ENCODE results near the gene SLC6A19.

SLC6A19 gene

GRCh38 chr5:1270426-1270825, 69.0 kb downstream of the SLC6A19 start:
- no peak for ATAC-seq (ENCODE audit: low read depth)
- no peak for DNase-seq (ENCODE audit: low spot score)
- no peaks in the 10 kb centered on the region for H3K36me3 ChIP-seq (ENCODE audit: low read depth)
- H3K27me3 ChIP-seq (ENCODE audit: insufficient read depth, poor library complexity, severe bottlenecking): no peaks in the 10 kb centered on the region
- no peak overlapping the region for H3K27ac ChIP-seq (ENCODE audit: poor library complexity, severe bottlenecking)
- no peak for TF ChIP-seq CTCF (IDR thresholded peaks at IDR 0.05; ENCODE audit: poor library complexity, severe bottlenecking)
- no peaks in the 10 kb centered on the region for H3K4me1 ChIP-seq (ENCODE audit: insufficient read depth, poor library complexity, severe bottlenecking)
- H3K9me3 ChIP-seq (ENCODE audit: severe bottlenecking): no peaks in the 10 kb centered on the region
- no peak overlapping the region for H3K4me3 ChIP-seq (ENCODE audit: severe bottlenecking)

GRCh38 chr5:1270933-1271914, 69.8 kb downstream of the SLC6A19 start:
- no peak overlapping the region for H3K27ac ChIP-seq (ENCODE audit: poor library complexity, severe bottlenecking)
- no peaks in the 10 kb centered on the region for H3K36me3 ChIP-seq (ENCODE audit: low read depth)
- no peaks in the 10 kb centered on the region for H3K27me3 ChIP-seq (ENCODE audit: insufficient read depth, poor library complexity, severe bottlenecking)
- ATAC-seq (ENCODE audit: low read depth) (no peak), DNase-seq (ENCODE audit: low spot score) (no peak)
- TF ChIP-seq CTCF (IDR thresholded peaks at IDR 0.05; ENCODE audit: poor library complexity, severe bottlenecking): no peak
- no peak overlapping the region for H3K4me3 ChIP-seq (ENCODE audit: severe bottlenecking)
- no peaks in the 10 kb centered on the region for H3K4me1 ChIP-seq (ENCODE audit: insufficient read depth, poor library complexity, severe bottlenecking)
- no peaks in the 10 kb centered on the region for H3K9me3 ChIP-seq (ENCODE audit: severe bottlenecking)

GRCh38 chr5:1272201-1272600, 70.8 kb downstream of the SLC6A19 start:
- no peaks in the 10 kb centered on the region for H3K9me3 ChIP-seq (ENCODE audit: severe bottlenecking)
- H3K27ac ChIP-seq (ENCODE audit: poor library complexity, severe bottlenecking): no peak overlapping the region
- TF ChIP-seq CTCF (IDR thresholded peaks at IDR 0.05; ENCODE audit: poor library complexity, severe bottlenecking): no peak
- no peaks in the 10 kb centered on the region for H3K27me3 ChIP-seq (ENCODE audit: insufficient read depth, poor library complexity, severe bottlenecking)
- no peaks in the 10 kb centered on the region for H3K4me1 ChIP-seq (ENCODE audit: insufficient read depth, poor library complexity, severe bottlenecking)
- ATAC-seq (ENCODE audit: low read depth) (no peak), DNase-seq (ENCODE audit: low spot score) (no peak)
- H3K36me3 ChIP-seq (ENCODE audit: low read depth): no peaks in the 10 kb centered on the region
- no peak overlapping the region for H3K4me3 ChIP-seq (ENCODE audit: severe bottlenecking)

GRCh38 chr5:1273745-1274144, 72.3 kb downstream of the SLC6A19 start:
- H3K36me3 ChIP-seq (ENCODE audit: low read depth): no peaks in the 10 kb centered on the region
- H3K27ac ChIP-seq (ENCODE audit: poor library complexity, severe bottlenecking): no peak overlapping the region
- ATAC-seq (ENCODE audit: low read depth) (no peak), DNase-seq (ENCODE audit: low spot score) (no peak)
- no peaks in the 10 kb centered on the region for H3K27me3 ChIP-seq (ENCODE audit: insufficient read depth, poor library complexity, severe bottlenecking)
- no peaks in the 10 kb centered on the region for H3K4me1 ChIP-seq (ENCODE audit: insufficient read depth, poor library complexity, severe bottlenecking)
- H3K9me3 ChIP-seq (ENCODE audit: severe bottlenecking): no peaks in the 10 kb centered on the region
- no peak for TF ChIP-seq CTCF (IDR thresholded peaks at IDR 0.05; ENCODE audit: poor library complexity, severe bottlenecking)
- no peak overlapping the region for H3K4me3 ChIP-seq (ENCODE audit: severe bottlenecking)

GRCh38 chr5:1274471-1274870, 73.1 kb downstream of the SLC6A19 start:
- DNase-seq (ENCODE audit: low spot score) (no peak), ATAC-seq (ENCODE audit: low read depth) (no peak)
- TF ChIP-seq CTCF (IDR thresholded peaks at IDR 0.05; ENCODE audit: poor library complexity, severe bottlenecking): no peak
- no peaks in the 10 kb centered on the region; the same call in 1 of the 2 replicates for H3K36me3 ChIP-seq (ENCODE audit: low read depth)
- no peak overlapping the region for H3K4me3 ChIP-seq (ENCODE audit: severe bottlenecking)
- no peaks in the 10 kb centered on the region for H3K9me3 ChIP-seq (ENCODE audit: severe bottlenecking)
- no peak overlapping the region for H3K27ac ChIP-seq (ENCODE audit: poor library complexity, severe bottlenecking)
- no peaks in the 10 kb centered on the region for H3K4me1 ChIP-seq (ENCODE audit: insufficient read depth, poor library complexity, severe bottlenecking)
- no peaks in the 10 kb centered on the region for H3K27me3 ChIP-seq (ENCODE audit: insufficient read depth, poor library complexity, severe bottlenecking)

All from RWPE2 (cell line).